HCT116 (cell line): Measurements from ENCODE around the gene SRPX.

ENCODE experiments used
- CBX3 ChIP-seq: IDR thresholded peaks from 2 replicates; pipeline ENCODE4 v1.6.1; 2012; ENCODE audit warnings: low read depth
- CTCF ChIP-seq, 3 experiments: fragments of 200-600 bp in 1 of 3; sonication (generic) in 1 of 3; IDR thresholded peaks in 2 of 3; conservative IDR thresholded peaks in 1 of 3; 2 replicates each; pipeline ENCODE4 v1.5.1; 2012 to 2017; ENCODE audit warnings: low read depth in 2 of 3, low read length in 2 of 3, antibody characterized with exemption in 1 of 3, borderline replicate concordance in 1 of 3, control low read depth in 1 of 3, mild to moderate bottlenecking in 1 of 3, mixed read lengths in 1 of 3, mixed run types in 1 of 3, moderate library complexity in 1 of 3; ENCODE audit not compliant: insufficient read depth in 1 of 3
- EGR1 ChIP-seq: IDR thresholded peaks from 2 replicates; pipeline ENCODE4 v1.6.1; 2012; ENCODE audit warnings: low read depth
- POLR2A ChIP-seq: IDR thresholded peaks from 2 replicates; pipeline ENCODE4 v1.7.0; 2011; ENCODE audit warnings: borderline replicate concordance; ENCODE audit not compliant: insufficient read depth, insufficient read length; ENCODE audit errors: extremely low read depth
- POLR2AphosphoS5 ChIP-seq: IDR thresholded peaks from 2 replicates; pipeline ENCODE4 v1.6.1; 2011; ENCODE audit warnings: mild to moderate bottlenecking, low read depth, low read length, moderate library complexity

GRCh38 chrX:38232079-38232686 lies 11.5 kb upstream of the SRPX start:
- no peak for TF ChIP-seq CTCF (IDR thresholded peaks at IDR 0.05 in 2 of 3, conservative IDR thresholded peaks at IDR 0.05 in 1 of 3; ENCODE audit: borderline replicate concordance in 1 of 3, insufficient read depth in 1 of 3, low read depth in 2 of 3, low read length in 2 of 3)
- no peak for TF ChIP-seq POLR2A
- TF ChIP-seq CBX3: no peak
- no peak for TF ChIP-seq EGR1
- TF ChIP-seq POLR2AphosphoS5: no peak
